ENCODE results near the gene NMD3. TPM values are rescaled to one million over a fixed set of nuclear protein-coding genes. Genes with fewer than 3 reads are reported as not detected.
A peak's percentile ranks its signal among the peaks of the same experiment; 100 is the strongest.
"Not testable (repeated sequence)": the region's sequence is repeated elsewhere in the genome, so short reads cannot be mapped to it uniquely, and the experiment has no call there.

Gene NMD3
- total and polyA plus RNA-seq, 2 experiments from 2014 or later = 27.8 to 52.5 TPM

DNA sequence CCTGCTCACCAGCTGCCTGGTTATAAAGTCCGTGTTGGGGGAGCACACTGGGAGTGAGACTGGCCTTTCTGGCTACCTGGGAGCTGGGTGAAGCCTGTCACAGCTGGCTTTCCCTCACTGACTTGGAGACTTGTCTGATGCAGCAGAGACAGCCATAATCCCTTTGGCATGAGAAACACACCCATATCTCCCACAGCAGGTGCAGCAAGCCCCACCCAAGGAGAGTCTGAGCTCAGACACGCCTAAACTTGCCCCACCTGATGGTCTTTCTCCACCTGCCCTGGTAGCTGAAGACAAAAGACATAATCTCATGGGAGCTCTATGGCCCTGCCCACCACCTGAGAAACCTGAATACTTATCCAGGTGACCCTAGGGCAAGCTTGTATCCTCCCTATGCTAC lies 54.8 kb downstream of the NMD3 start:
- H3K4me2 ChIP-seq = no peak overlapping the region
- H3K27me3 ChIP-seq = no peaks in the 10 kb centered on the region
- H2AFZ ChIP-seq = no peak overlapping the region
- H3K9me2 ChIP-seq (replicated peaks; ENCODE audit: insufficient read depth) = no peaks in the 10 kb centered on the region
- H3K79me2 ChIP-seq = no peaks in the 10 kb centered on the region
- TF ChIP-seq, protein P1, sequence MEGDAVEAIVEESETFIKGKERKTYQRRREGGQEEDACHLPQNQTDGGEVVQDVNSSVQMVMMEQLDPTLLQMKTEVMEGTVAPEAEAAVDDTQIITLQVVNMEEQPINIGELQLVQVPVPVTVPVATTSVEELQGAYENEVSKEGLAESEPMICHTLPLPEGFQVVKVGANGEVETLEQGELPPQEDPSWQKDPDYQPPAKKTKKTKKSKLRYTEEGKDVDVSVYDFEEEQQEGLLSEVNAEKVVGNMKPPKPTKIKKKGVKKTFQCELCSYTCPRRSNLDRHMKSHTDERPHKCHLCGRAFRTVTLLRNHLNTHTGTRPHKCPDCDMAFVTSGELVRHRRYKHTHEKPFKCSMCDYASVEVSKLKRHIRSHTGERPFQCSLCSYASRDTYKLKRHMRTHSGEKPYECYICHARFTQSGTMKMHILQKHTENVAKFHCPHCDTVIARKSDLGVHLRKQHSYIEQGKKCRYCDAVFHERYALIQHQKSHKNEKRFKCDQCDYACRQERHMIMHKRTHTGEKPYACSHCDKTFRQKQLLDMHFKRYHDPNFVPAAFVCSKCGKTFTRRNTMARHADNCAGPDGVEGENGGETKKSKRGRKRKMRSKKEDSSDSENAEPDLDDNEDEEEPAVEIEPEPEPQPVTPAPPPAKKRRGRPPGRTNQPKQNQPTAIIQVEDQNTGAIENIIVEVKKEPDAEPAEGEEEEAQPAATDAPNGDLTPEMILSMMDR (IDR thresholded peaks at IDR 0.05; ENCODE audit: poor library complexity) = no peak
- TF ChIP-seq EZH2 (IDR thresholded peaks at IDR 0.05; ENCODE audit: borderline replicate concordance) (no peak), EZH2phosphoT487 (IDR thresholded peaks at IDR 0.05; ENCODE audit: low read depth, severe bottlenecking, unreplicated experiment) (no peak)
- no peak for DNase-seq (ENCODE audit: low spot score)
- H3K27ac ChIP-seq = peak overlapping the region; percentile 62
- H4K20me1 ChIP-seq (ENCODE audit: insufficient read depth, poor library complexity, severe bottlenecking) = no peaks in the 10 kb centered on the region
- 87% methylated on average over 2 of the region's 2 CpGs for WGBS (ENCODE audit: low lambda C conversion rate, missing lambda C conversion rate)
- no peak overlapping the region for H3K4me3 ChIP-seq
- no peaks in the 10 kb centered on the region for H3K36me3 ChIP-seq (replicated peaks; ENCODE audit: insufficient read depth, low read depth)
- H3K4me1 ChIP-seq (ENCODE audit: insufficient read depth) = peaks cover 10% of the 10 kb centered on the region
- H3K9me3 ChIP-seq (ENCODE audit: low read depth) = peaks cover 6% of the 10 kb centered on the region

DNA sequence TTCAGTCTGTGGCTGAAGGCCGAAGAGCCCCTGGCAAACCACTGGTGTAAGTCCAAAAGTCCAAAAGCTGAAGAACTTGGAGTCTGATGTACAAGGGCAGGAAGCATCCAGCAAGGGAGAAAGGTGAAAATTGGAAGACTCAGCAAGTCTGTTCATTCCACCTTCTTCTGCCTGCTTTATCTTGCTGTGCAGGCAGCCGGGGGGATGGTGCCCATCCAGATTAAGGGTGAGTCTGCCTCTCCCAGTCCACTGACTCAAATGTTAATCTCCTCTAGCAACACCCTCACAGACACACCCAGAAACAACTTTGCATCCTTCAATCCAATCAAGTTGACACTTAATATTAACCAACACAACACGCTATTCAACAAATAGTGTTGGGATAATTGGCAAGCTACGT lies 61.3 kb downstream of the NMD3 start:
- H2AFZ ChIP-seq; H3K79me2 ChIP-seq; H3K36me3 ChIP-seq (replicated peaks; ENCODE audit: insufficient read depth, low read depth); H3K27me3 ChIP-seq; H3K4me2 ChIP-seq; H3K9me3 ChIP-seq (ENCODE audit: low read depth); H3K4me1 ChIP-seq (ENCODE audit: insufficient read depth); H4K20me1 ChIP-seq (ENCODE audit: insufficient read depth, poor library complexity, severe bottlenecking); H3K27ac ChIP-seq; H3K9me2 ChIP-seq (replicated peaks; ENCODE audit: insufficient read depth); H3K4me3 ChIP-seq; DNase-seq (ENCODE audit: low spot score): not testable (repeated sequence)
- WGBS (ENCODE audit: low lambda C conversion rate, missing lambda C conversion rate) = 93% methylated on average over 4 of the region's 4 CpGs

DNA sequence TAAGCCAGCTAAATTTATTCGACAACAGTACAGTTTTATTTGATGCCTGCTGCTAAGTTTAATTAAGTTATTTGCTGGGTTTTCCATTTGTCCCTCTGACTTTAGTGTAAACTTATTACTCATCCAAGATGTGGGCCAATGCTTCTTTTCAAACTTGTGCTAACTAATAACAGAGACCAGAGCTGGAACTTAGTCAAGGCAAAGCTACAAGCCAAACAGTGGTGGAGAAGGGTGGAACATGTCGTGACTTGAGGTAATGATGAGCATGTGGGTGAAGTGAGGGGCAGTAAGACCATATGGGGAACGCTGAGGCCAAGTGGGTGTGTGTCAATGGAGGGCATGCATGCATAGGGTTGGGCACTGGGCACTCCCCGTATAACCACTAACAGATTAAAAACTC lies 63.9 kb downstream of the NMD3 start:
- no peaks in the 10 kb centered on the region for H3K27me3 ChIP-seq
- no peaks in the 10 kb centered on the region for H3K4me1 ChIP-seq (ENCODE audit: insufficient read depth)
- H3K27ac ChIP-seq = no peak overlapping the region
- no peak overlapping the region for H3K4me2 ChIP-seq
- no peaks in the 10 kb centered on the region for H3K9me2 ChIP-seq (replicated peaks; ENCODE audit: insufficient read depth)
- no peak for TF ChIP-seq EZH2 (IDR thresholded peaks at IDR 0.05; ENCODE audit: borderline replicate concordance)
- TF ChIP-seq, protein P1 (IDR thresholded peaks at IDR 0.05; ENCODE audit: poor library complexity) = no peak
- TF ChIP-seq EZH2phosphoT487 (IDR thresholded peaks at IDR 0.05; ENCODE audit: low read depth, severe bottlenecking, unreplicated experiment) = no peak
- no peaks in the 10 kb centered on the region for H3K9me3 ChIP-seq (ENCODE audit: low read depth)
- DNase-seq (ENCODE audit: low spot score) = no peak
- 93% methylated on average over 4 of the region's 4 CpGs for WGBS (ENCODE audit: low lambda C conversion rate, missing lambda C conversion rate)
- no peaks in the 10 kb centered on the region for H3K79me2 ChIP-seq
- no peaks in the 10 kb centered on the region for H3K36me3 ChIP-seq (replicated peaks; ENCODE audit: insufficient read depth, low read depth)
- no peak overlapping the region for H2AFZ ChIP-seq
- no peak overlapping the region for H3K4me3 ChIP-seq
- H4K20me1 ChIP-seq (ENCODE audit: insufficient read depth, poor library complexity, severe bottlenecking) = no peaks in the 10 kb centered on the region

DNA sequence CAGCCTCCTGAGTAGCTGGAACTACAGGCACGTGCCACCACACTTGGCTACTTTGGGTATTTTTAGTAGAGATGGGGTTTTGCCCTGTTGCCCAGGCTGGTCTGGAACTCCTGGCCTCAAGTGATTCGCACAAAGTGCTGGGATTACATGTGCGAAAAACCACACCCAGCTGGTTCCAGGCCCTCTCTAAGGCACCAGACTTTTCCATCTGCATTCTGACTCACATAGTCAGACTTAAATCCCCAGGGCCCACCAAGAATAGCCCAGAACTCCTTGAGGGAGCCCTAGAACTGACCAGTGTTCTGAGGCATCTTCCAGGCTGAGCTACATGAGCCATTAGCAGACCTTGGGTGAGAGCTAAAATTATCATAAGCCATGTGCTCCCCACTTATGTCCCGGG lies 68.1 kb downstream of the NMD3 start:
- H3K79me2 ChIP-seq = no peaks in the 10 kb centered on the region
- H3K9me3 ChIP-seq (ENCODE audit: low read depth) = no peaks in the 10 kb centered on the region
- DNase-seq (ENCODE audit: low spot score) = no peak
- 100% methylated on average over 4 of the region's 4 CpGs for WGBS (ENCODE audit: low lambda C conversion rate, missing lambda C conversion rate)
- H3K4me1 ChIP-seq (ENCODE audit: insufficient read depth) = no peaks in the 10 kb centered on the region
- H3K9me2 ChIP-seq (replicated peaks; ENCODE audit: insufficient read depth) = no peaks in the 10 kb centered on the region
- no peaks in the 10 kb centered on the region for H4K20me1 ChIP-seq (ENCODE audit: insufficient read depth, poor library complexity, severe bottlenecking)
- H3K27ac ChIP-seq = no peak overlapping the region
- no peak overlapping the region for H2AFZ ChIP-seq
- TF ChIP-seq, protein P1 (IDR thresholded peaks at IDR 0.05; ENCODE audit: poor library complexity) = no peak
- TF ChIP-seq EZH2 (IDR thresholded peaks at IDR 0.05; ENCODE audit: borderline replicate concordance) (no peak), EZH2phosphoT487 (IDR thresholded peaks at IDR 0.05; ENCODE audit: low read depth, severe bottlenecking, unreplicated experiment) (no peak)
- no peak overlapping the region for H3K4me3 ChIP-seq
- no peaks in the 10 kb centered on the region for H3K36me3 ChIP-seq (replicated peaks; ENCODE audit: insufficient read depth, low read depth)
- H3K27me3 ChIP-seq = no peaks in the 10 kb centered on the region
- H3K4me2 ChIP-seq = no peak overlapping the region

Measured in hepatocyte (in vitro differentiated cells).